ENCODE results near the gene ANXA1.
"Not testable (repeated sequence)": the region's sequence is repeated elsewhere in the genome, so short reads cannot be mapped to it uniquely, and the experiment has no call there.

ANXA1 gene

GRCh38 chr9:73170185-73170957 is 18.7 kb downstream of the ANXA1 start:
- DNase-seq: no peak

GRCh38 chr9:73172901-73173215 is 21.2 kb downstream of the ANXA1 start:
- DNase-seq: no peak

- no peak for DNase-seq
These were observed 22.1 kb downstream of the ANXA1 start for GRCh38 chr9:73173557-73174329.

- DNase-seq: no peak
These were observed 22.8 kb downstream of the ANXA1 start for GRCh38 chr9:73174330-73174980.

- no peak for DNase-seq
These were observed 24.8 kb downstream of the ANXA1 start for GRCh38 chr9:73176450-73176875.

GRCh38 chr9:73178044-73178443 is 26.4 kb downstream of the ANXA1 start:
- no peak for DNase-seq

- no peak for DNase-seq
These were observed 27.9 kb downstream of the ANXA1 start for GRCh38 chr9:73179589-73179988.

GRCh38 chr9:73180403-73180802 is 28.7 kb downstream of the ANXA1 start:
- DNase-seq: no peak

GRCh38 chr9:73182928-73183327 is 31.3 kb downstream of the ANXA1 start:
- no peak for DNase-seq

GRCh38 chr9:73183428-73183827 is 31.8 kb downstream of the ANXA1 start:
- no peak for DNase-seq

- no peak for DNase-seq
These were observed 32.5 kb downstream of the ANXA1 start for GRCh38 chr9:73183917-73184861.

- DNase-seq: not testable (repeated sequence)
These were observed 39.4 kb downstream of the ANXA1 start for GRCh38 chr9:73191109-73191508.

- no peak for DNase-seq
These were observed 42.6 kb downstream of the ANXA1 start for GRCh38 chr9:73194284-73194683.

- DNase-seq: no peak
These were observed 47.8 kb downstream of the ANXA1 start for GRCh38 chr9:73199448-73199847.

GRCh38 chr9:73199886-73200285 is 48.2 kb downstream of the ANXA1 start:
- DNase-seq: no peak

- DNase-seq: no peak
These were observed 49.2 kb downstream of the ANXA1 start for GRCh38 chr9:73200694-73201452.

- no peak for DNase-seq
These were observed 51.3 kb downstream of the ANXA1 start for GRCh38 chr9:73202980-73203379.

- DNase-seq: no peak
These were observed 53.3 kb downstream of the ANXA1 start for GRCh38 chr9:73204936-73205335.

GRCh38 chr9:73206851-73207250 is 55.2 kb downstream of the ANXA1 start:
- no peak for DNase-seq

GRCh38 chr9:73210886-73211666 is 59.4 kb downstream of the ANXA1 start:
- DNase-seq: no peak

- DNase-seq: no peak
These were observed 61.6 kb downstream of the ANXA1 start for GRCh38 chr9:73213300-73213699.

Data from NK-92 treated with Interleukin-12 subunit alpha and Interleukin-12 subunit beta, amount 100 ng/mL, for 24 hours (cell line).